SU-DHL-6 (cell line): Measurements from ENCODE around the gene SCYL2.

Experiments used
- EZH2phosphoT487 ChIP-seq: fragments of 200-600 bp; sonication (generic), shearing (Covaris generic); conservative IDR thresholded peaks from 2 replicates; pipeline ENCODE4 v1.6.1; 2018; ENCODE audit warnings: mild to moderate bottlenecking, antibody characterized with exemption, low read length, moderate library complexity, mixed read lengths
- TF ChIP-seq, protein P1 (sequence below): fragments of 200-600 bp; sonication (generic); IDR thresholded peaks from one replicate; pipeline ENCODE4 v1.5.1; 2017; ENCODE audit warnings: antibody characterized with exemption, mild to moderate bottlenecking, low read length, moderate library complexity; ENCODE audit not compliant: insufficient read depth, poor library complexity, severe bottlenecking

DNA sequence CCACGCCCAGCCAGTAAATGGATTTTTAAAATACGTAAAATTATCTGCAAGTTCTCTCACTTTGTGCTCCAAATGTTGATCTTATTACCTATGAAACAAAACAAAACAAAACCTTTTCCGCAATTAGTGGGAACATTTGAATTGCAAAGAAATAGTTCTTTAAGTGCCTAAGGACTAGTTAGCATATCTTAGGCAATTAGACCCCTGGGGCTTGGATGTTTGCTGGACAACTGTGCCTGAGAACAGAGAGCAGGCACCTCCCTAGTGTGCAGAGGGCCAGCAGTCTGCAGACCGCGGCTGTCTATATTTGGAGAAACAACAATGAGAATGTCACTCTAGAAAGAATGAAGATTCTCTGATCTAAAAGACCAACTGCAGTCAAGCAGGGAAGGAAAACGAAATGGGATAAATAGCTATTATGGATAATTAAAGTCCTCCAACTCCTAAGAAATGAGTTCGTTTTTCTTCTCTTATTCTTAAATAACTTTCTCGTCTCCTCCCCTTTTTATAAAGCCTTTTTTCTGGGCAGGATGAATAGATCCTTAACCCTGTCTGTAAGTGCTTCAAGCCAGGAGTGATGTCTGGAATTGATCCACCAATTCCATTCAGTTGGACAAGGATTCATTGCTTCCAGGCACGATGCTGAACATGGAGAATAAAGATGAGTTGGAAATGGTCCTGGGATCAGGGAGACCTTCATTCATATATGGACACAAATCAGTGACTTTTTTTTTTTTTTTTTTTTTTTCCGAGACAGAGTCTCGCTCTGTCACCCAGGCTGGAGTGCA, 106.1 kb downstream of the SCYL2 start:
- TF ChIP-seq, protein P1, sequence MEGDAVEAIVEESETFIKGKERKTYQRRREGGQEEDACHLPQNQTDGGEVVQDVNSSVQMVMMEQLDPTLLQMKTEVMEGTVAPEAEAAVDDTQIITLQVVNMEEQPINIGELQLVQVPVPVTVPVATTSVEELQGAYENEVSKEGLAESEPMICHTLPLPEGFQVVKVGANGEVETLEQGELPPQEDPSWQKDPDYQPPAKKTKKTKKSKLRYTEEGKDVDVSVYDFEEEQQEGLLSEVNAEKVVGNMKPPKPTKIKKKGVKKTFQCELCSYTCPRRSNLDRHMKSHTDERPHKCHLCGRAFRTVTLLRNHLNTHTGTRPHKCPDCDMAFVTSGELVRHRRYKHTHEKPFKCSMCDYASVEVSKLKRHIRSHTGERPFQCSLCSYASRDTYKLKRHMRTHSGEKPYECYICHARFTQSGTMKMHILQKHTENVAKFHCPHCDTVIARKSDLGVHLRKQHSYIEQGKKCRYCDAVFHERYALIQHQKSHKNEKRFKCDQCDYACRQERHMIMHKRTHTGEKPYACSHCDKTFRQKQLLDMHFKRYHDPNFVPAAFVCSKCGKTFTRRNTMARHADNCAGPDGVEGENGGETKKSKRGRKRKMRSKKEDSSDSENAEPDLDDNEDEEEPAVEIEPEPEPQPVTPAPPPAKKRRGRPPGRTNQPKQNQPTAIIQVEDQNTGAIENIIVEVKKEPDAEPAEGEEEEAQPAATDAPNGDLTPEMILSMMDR = no peak
- no peak for TF ChIP-seq EZH2phosphoT487
